GM12878 (cell line): ENCODE data around the gene PRCC. TPM values are rescaled to one million over a fixed set of nuclear protein-coding genes. Genes with fewer than 3 reads are reported as not detected.

Source experiments
- ATAC-seq: fragments of 200-7000 bp; cut with Tn5 transposase; 3 replicates; pipeline ENCODE4 v1.9.1; 2020; ENCODE audit warnings: mild to moderate bottlenecking, moderate library complexity
- BruUV-seq: library from RNA; stranded (reverse); fragments of 400-500 nt; replicated peaks from 2 replicates; lab custom pipeline; 2021; lab: Mats Ljungman, UMichigan
- CTCF ChIA-PET: fragments of 300-600 bp; sonication (Branson Sonifier 250); formaldehyde crosslinking; extraction: SDS; loops from one replicate; lab custom pipeline; 2021; ENCODE audit warnings: inconsistent platforms; lab: Yijun Ruan, JAX
- POLR2A ChIA-PET: fragments of 350-600 bp; formaldehyde crosslinking; extraction: SDS; loops from one replicate; lab custom pipeline; 2021; ENCODE audit warnings: inconsistent platforms; lab: Charles Lee
- RAD21 ChIA-PET: fragments of 300-600 bp; sonication (Branson Sonifier 250); formaldehyde crosslinking; loops from one replicate; lab custom pipeline; 2023; ENCODE audit warnings: antibody characterized with exemption; ENCODE audit not compliant: unreplicated experiment; lab: Charles Lee
- SMC1A ChIA-PET: fragments of 300-600 bp; sonication (Branson Sonifier 250); formaldehyde crosslinking; loops from one replicate; lab custom pipeline; 2023; ENCODE audit not compliant: unreplicated experiment, uncharacterized antibody; lab: Charles Lee
- DNase-seq: peaks from one replicate; pipeline ENCODE4 v3.0.0-alpha.2; 2011; ENCODE audit warnings: low read depth, low spot score
- FAIRE-seq: peaks from 3 replicates; lab custom pipeline; 2011; peaks lifted over from hg19 to GRCh38; lab: Jason Lieb, UNC
- H2AFZ ChIP-seq: 2 replicates; pipeline ENCODE4 v1.6.0; 2011; ENCODE audit warnings: low read depth, low read length, control low read depth; ENCODE audit not compliant: control insufficient read depth
- H3K27ac ChIP-seq: 2 replicates; pipeline ENCODE4 v1.5.1; 2011; ENCODE audit warnings: control low read depth; ENCODE audit not compliant: control insufficient read depth, insufficient read depth
- H3K27me3 ChIP-seq, 2 experiments: replicated peaks in 1 of 2; 2 replicates each; pipeline versions ENCODE4 v1.6.0 to v1.6.1; 2011; ENCODE audit warnings: low read length in 1 of 2; ENCODE audit not compliant: control insufficient read depth in 2 of 2, insufficient read depth in 2 of 2
- H3K36me3 ChIP-seq, 2 experiments: 2 replicates each; pipeline ENCODE4 v1.5.1; 2011; ENCODE audit warnings: low read length in 1 of 2; ENCODE audit not compliant: control insufficient read depth in 2 of 2, insufficient read depth in 2 of 2
- H3K4me1 ChIP-seq: 2 replicates; pipeline ENCODE4 v1.6.1; 2011; ENCODE audit warnings: mild to moderate bottlenecking, low read length, moderate library complexity, mixed read lengths; ENCODE audit not compliant: control insufficient read depth, insufficient read depth
- H3K4me2 ChIP-seq: 2 replicates; pipeline ENCODE4 v1.6.0; 2011; ENCODE audit warnings: control low read depth; ENCODE audit not compliant: control insufficient read depth, insufficient read depth
- H3K4me3 ChIP-seq: fragments of 200-600 bp; sonication (generic); 2 replicates; pipeline ENCODE4 v1.5.1; 2016
- H3K79me2 ChIP-seq: 2 replicates; pipeline ENCODE4 v1.6.0; 2011; ENCODE audit warnings: low read length; ENCODE audit not compliant: control insufficient read depth, insufficient read depth
- H3K9ac ChIP-seq: 2 replicates; pipeline ENCODE4 v1.8.0; 2011; ENCODE audit warnings: low read length, control low read depth, mixed read lengths; ENCODE audit not compliant: control insufficient read depth, insufficient read depth
- H3K9me3 ChIP-seq: replicated peaks from 3 replicates; pipeline ENCODE4 v1.5.1; 2011; ENCODE audit warnings: mild to moderate bottlenecking, low read length; ENCODE audit not compliant: control insufficient read depth, insufficient read depth
- H4K20me1 ChIP-seq: 2 replicates; pipeline ENCODE4 v1.6.0; 2011; ENCODE audit not compliant: control insufficient read depth, insufficient read depth
- CBX5 ChIP-seq: sonication (generic); IDR thresholded peaks from 2 replicates; pipeline ENCODE4 v1.6.1; 2016; ENCODE audit warnings: low read depth, moderate library complexity, mild to moderate bottlenecking, inconsistent platforms
- CEBPB ChIP-seq, 2 experiments: fragments of 150-350 bp in 1 of 2; IDR thresholded peaks; 2 replicates each; pipeline ENCODE4 v1.6.1; 2012 to 2014; ENCODE audit warnings: low read depth in 2 of 2, low read length in 2 of 2, borderline replicate concordance in 1 of 2, inconsistent platforms in 1 of 2
- CHD4 ChIP-seq: fragments of 200-600 bp; sonication (generic); IDR thresholded peaks from 2 replicates; pipeline ENCODE4 v1.6.1; 2016; ENCODE audit warnings: mild to moderate bottlenecking
- CREM ChIP-seq: IDR thresholded peaks from 2 replicates; pipeline ENCODE4 v1.6.1; 2014; ENCODE audit warnings: antibody characterized with exemption, low read depth
- EZH2 ChIP-seq: IDR thresholded peaks from 2 replicates; pipeline ENCODE4 v1.6.1; 2012; ENCODE audit warnings: low read depth, mild to moderate bottlenecking, control low read depth, inconsistent platforms, low read length, borderline replicate concordance; ENCODE audit not compliant: control insufficient read depth
- GABPA ChIP-seq: IDR thresholded peaks from 2 replicates; pipeline ENCODE4 v1.6.1; 2014; ENCODE audit warnings: antibody characterized with exemption, low read depth, mild to moderate bottlenecking, inconsistent platforms
- POLR2A ChIP-seq: IDR thresholded peaks from 2 replicates; pipeline ENCODE4 v1.6.1; 2011; ENCODE audit warnings: low read depth, mild to moderate bottlenecking, low read length
- SIX5 ChIP-seq: IDR thresholded peaks from 2 replicates; pipeline ENCODE4 v1.6.1; 2011; ENCODE audit warnings: mild to moderate bottlenecking, low read depth, low read length, moderate library complexity; ENCODE audit not compliant: severe bottlenecking
- WGBS: methylation state at CpG from one replicate; pipeline ENCODE4 v1.1.6; 2016; ENCODE audit warnings: low lambda C conversion rate; ENCODE audit not compliant: insufficient replicate concordance, insufficient coverage; ENCODE audit errors: missing lambda C conversion rate; 5-methylcytosine and 5-hydroxymethylcytosine counted together
- in situ Hi-C: fragments of 300-500 bp; cut with MboI; formaldehyde crosslinking; loops from 9 replicates; pipeline ENCODE4 v1.14.3; 2018; ENCODE audit warnings: mixed read lengths
- intact Hi-C: fragments of 100-400 bp; cut with micrococcal nuclease; formaldehyde crosslinking; loops from one replicate; pipeline ENCODE4 v1.14.2; 2022; ENCODE audit not compliant: unreplicated experiment
- polyA plus RNA-seq, 11 experiments: library from polyadenylated mRNA; depleted of rRNA in 4 of 11; unstranded in 6 of 11; stranded (reverse) in 5 of 11; fragments of >200 nt; fragmentation: Nextera tagmentation in 4 of 11; fragmentation: Illumina TruSeq in 1 of 11; extraction: Ambion mirVana in 4 of 11; extraction: Trizol in 1 of 11; gene quantifications; 1 replicate in 1 of 11; 2 replicates in 10 of 11; pipeline versions ENCODE4 v1.2.1 to v1.2.3, GENCODE V29; 2011 to 2016; ENCODE audit warnings: inconsistent platforms in 2 of 11, missing spikeins in 2 of 11, low read depth in 1 of 11
- total RNA-seq, 4 experiments: library from RNA; depleted of rRNA in 3 of 4; stranded (reverse); fragments of >200 nt in 3 of 4; fragmentation: Illumina TruSeq in 1 of 4; extraction: Trizol in 1 of 4; gene quantifications; 2 replicates each; pipeline versions ENCODE4 v1.2.1 to v1.2.3, GENCODE V29; 2013 to 2021
- TF ChIP-seq, protein P1 (sequence below): fragments of 450-650 bp; formaldehyde crosslinking; IDR thresholded peaks from 2 replicates; pipeline ENCODE4 v1.4.0; 2022; ENCODE audit warnings: mild to moderate bottlenecking, moderate library complexity
- TF ChIP-seq, protein P2 (sequence below): fragments of 450-650 bp; IDR thresholded peaks from 2 replicates; pipeline ENCODE4 v1.6.1; 2016; ENCODE audit warnings: mild to moderate bottlenecking
- TF ChIP-seq, protein P3 (sequence below): IDR thresholded peaks from 2 replicates; pipeline ENCODE4 v1.6.1; 2012; ENCODE audit warnings: low read depth, low read length, improper control_type of control experiment
- TF ChIP-seq, protein P4 (sequence below): fragments of 450-650 bp; formaldehyde crosslinking; IDR thresholded peaks from 2 replicates; pipeline ENCODE4 v1.4.0; 2020; ENCODE audit warnings: mild to moderate bottlenecking, moderate library complexity

Gene PRCC
- total and polyA plus RNA-seq, 10 of the 15 experiments (the other 5 are each of a cell fraction or from before 2014, with no cell fraction given) = 23.8 to 132 (median 63.1) TPM

- no peak for TF ChIP-seq CBX5
- TF ChIP-seq, protein P1, sequence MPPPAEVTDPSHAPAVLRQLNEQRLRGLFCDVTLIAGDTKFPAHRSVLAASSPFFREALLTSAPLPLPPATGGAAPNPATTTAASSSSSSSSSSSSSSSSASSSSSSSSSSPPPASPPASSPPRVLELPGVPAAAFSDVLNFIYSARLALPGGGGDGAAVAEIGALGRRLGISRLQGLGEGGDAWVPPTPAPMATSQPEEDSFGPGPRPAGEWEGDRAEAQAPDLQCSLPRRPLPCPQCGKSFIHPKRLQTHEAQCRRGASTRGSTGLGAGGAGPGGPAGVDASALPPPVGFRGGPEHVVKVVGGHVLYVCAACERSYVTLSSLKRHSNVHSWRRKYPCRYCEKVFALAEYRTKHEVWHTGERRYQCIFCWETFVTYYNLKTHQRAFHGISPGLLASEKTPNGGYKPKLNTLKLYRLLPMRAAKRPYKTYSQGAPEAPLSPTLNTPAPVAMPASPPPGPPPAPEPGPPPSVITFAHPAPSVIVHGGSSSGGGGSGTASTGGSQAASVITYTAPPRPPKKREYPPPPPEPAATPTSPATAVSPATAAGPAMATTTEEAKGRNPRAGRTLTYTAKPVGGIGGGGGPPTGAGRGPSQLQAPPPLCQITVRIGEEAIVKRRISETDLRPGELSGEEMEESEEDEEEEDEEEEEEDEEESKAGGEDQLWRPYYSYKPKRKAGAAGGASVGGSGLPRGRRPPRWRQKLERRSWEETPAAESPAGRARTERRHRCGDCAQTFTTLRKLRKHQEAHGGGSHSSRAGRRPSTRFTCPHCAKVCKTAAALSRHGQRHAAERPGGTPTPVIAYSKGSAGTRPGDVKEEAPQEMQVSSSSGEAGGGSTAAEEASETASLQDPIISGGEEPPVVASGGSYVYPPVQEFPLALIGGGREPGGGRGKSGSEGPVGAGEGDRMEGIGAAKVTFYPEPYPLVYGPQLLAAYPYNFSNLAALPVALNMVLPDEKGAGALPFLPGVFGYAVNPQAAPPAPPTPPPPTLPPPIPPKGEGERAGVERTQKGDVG (CRISPR knock-in tag) = no peak
These were observed 28.9 kb upstream of the PRCC start (continued) for GRCh38 chr1:156738407-156738806.

- no TSS peak for BruUV-seq
- FAIRE-seq (no peak), ATAC-seq (no peak), DNase-seq (no peak)
- CTCF ChIA-PET = interaction anchor here (0.9 to 1.3 kb wide), 3 partner anchors 12 to 57 kb away, joined by 3 to 20 read pairs (median 3); partner anchors contain the start of genes ISG20L2, METTL25B and PRCC
- POLR2A ChIA-PET = interaction anchor here (5.4 kb wide), 1 partner anchor 10 kb away, joined by 75 read pairs; the partner anchor contains the start of genes ISG20L2 and METTL25B
- Histone ChIP-seq H3K4me3 (no peak overlapping the region), H3K27me3 (no peaks in the 10 kb centered on the region), H3K36me3 (peaks cover 13 to 26% of the 10 kb centered on the region in 2 experiments), H3K4me2 (no peak overlapping the region), H3K9ac (no peak overlapping the region), H3K79me2 (peaks cover 17% of the 10 kb centered on the region), H3K27ac (no peak overlapping the region), H3K9me3 (no peaks in the 10 kb centered on the region), H2AFZ (no peak overlapping the region), H3K4me1 (peaks cover 5% of the 10 kb centered on the region; the same call in 1 of the 2 replicates), H4K20me1 (no peaks in the 10 kb centered on the region)
- SMC1A ChIA-PET = interaction anchor here (5.0 kb wide), 1 partner anchor 12 kb away, joined by 57 read pairs; the partner anchor contains the start of genes ISG20L2 and METTL25B
- RAD21 ChIA-PET = interaction anchor here (1.1 to 1.4 kb wide), 2 partner anchors 10 to 28 kb away, joined by 3 to 4 read pairs; partner anchors contain the start of genes ISG20L2, METTL25B and PRCC
- intact Hi-C loops (no loop called here), in situ Hi-C loops (no loop called here)
- 95% methylated on average over 2 of the region's 2 CpGs for WGBS
- TF ChIP-seq, protein P2, sequence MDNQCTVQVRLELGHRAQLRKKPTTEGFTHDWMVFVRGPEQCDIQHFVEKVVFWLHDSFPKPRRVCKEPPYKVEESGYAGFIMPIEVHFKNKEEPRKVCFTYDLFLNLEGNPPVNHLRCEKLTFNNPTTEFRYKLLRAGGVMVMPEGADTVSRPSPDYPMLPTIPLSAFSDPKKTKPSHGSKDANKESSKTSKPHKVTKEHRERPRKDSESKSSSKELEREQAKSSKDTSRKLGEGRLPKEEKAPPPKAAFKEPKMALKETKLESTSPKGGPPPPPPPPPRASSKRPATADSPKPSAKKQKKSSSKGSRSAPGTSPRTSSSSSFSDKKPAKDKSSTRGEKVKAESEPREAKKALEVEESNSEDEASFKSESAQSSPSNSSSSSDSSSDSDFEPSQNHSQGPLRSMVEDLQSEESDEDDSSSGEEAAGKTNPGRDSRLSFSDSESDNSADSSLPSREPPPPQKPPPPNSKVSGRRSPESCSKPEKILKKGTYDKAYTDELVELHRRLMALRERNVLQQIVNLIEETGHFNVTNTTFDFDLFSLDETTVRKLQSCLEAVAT = no peak
- TF ChIP-seq GABPA = no peak
- TF ChIP-seq, protein P3, sequence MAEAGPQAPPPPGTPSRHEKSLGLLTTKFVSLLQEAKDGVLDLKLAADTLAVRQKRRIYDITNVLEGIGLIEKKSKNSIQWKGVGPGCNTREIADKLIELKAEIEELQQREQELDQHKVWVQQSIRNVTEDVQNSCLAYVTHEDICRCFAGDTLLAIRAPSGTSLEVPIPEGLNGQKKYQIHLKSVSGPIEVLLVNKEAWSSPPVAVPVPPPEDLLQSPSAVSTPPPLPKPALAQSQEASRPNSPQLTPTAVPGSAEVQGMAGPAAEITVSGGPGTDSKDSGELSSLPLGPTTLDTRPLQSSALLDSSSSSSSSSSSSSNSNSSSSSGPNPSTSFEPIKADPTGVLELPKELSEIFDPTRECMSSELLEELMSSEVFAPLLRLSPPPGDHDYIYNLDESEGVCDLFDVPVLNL = no peak
- TF ChIP-seq, protein P4, sequence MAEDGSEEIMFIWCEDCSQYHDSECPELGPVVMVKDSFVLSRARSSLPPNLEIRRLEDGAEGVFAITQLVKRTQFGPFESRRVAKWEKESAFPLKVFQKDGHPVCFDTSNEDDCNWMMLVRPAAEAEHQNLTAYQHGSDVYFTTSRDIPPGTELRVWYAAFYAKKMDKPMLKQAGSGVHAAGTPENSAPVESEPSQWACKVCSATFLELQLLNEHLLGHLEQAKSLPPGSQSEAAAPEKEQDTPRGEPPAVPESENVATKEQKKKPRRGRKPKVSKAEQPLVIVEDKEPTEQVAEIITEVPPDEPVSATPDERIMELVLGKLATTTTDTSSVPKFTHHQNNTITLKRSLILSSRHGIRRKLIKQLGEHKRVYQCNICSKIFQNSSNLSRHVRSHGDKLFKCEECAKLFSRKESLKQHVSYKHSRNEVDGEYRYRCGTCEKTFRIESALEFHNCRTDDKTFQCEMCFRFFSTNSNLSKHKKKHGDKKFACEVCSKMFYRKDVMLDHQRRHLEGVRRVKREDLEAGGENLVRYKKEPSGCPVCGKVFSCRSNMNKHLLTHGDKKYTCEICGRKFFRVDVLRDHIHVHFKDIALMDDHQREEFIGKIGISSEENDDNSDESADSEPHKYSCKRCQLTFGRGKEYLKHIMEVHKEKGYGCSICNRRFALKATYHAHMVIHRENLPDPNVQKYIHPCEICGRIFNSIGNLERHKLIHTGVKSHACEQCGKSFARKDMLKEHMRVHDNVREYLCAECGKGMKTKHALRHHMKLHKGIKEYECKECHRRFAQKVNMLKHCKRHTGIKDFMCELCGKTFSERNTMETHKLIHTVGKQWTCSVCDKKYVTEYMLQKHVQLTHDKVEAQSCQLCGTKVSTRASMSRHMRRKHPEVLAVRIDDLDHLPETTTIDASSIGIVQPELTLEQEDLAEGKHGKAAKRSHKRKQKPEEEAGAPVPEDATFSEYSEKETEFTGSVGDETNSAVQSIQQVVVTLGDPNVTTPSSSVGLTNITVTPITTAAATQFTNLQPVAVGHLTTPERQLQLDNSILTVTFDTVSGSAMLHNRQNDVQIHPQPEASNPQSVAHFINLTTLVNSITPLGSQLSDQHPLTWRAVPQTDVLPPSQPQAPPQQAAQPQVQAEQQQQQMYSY = no peak
- TF ChIP-seq CEBPB (IDR thresholded peaks at IDR 0.05; ENCODE audit: borderline replicate concordance in 1 of 2, low read depth in 2 of 2, low read length in 2 of 2) = no peak
- TF ChIP-seq CREM = no peak
- TF ChIP-seq CHD4 = no peak
- TF ChIP-seq EZH2 = no peak
- no peak for TF ChIP-seq POLR2A
- TF ChIP-seq SIX5 = no peak
These were observed 28.4 kb upstream of the PRCC start for GRCh38 chr1:156738916-156739315.
